Fibroblast of lung (primary cell): ENCODE data around the gene TRIP13. TPM values are rescaled to one million over a fixed set of nuclear protein-coding genes. Genes with fewer than 3 reads are reported as not detected.

Experiments used
- DNase-seq, 2 donors: peaks; one replicate each; pipeline versions ENCODE4 v3.0.0 to v3.0.0-alpha.2; 2010; ENCODE audit warnings: low read depth in 2 of 2
- H2AFZ ChIP-seq: 2 replicates; pipeline ENCODE4 v1.5.1; 2012; ENCODE audit warnings: low read length, control low read depth, inconsistent platforms
- H3K27ac ChIP-seq: 2 replicates; pipeline ENCODE4 v1.5.1; 2011; ENCODE audit warnings: low read length, control low read depth; ENCODE audit not compliant: insufficient read depth
- H3K27me3 ChIP-seq: 2 replicates; pipeline ENCODE4 v1.5.1; 2011; ENCODE audit warnings: mild to moderate bottlenecking, low read length; ENCODE audit not compliant: control insufficient read depth, insufficient read depth
- H3K36me3 ChIP-seq: 2 replicates; pipeline ENCODE4 v1.5.1; 2011; ENCODE audit warnings: low read length; ENCODE audit not compliant: control insufficient read depth, insufficient read depth
- H3K4me1 ChIP-seq: 2 replicates; pipeline ENCODE4 v1.5.1; 2011; ENCODE audit warnings: low read length; ENCODE audit not compliant: control insufficient read depth, insufficient read depth; ENCODE audit errors: extremely low read depth
- H3K4me2 ChIP-seq: 2 replicates; pipeline ENCODE4 v1.5.1; 2011; ENCODE audit warnings: low read length, control low read depth; ENCODE audit not compliant: insufficient read depth; ENCODE audit errors: extremely low read depth
- H3K4me3 ChIP-seq, 4 experiments: fragments of 200-600 bp in 1 of 4; sonication (generic) in 1 of 4; replicated peaks in 1 of 4; 2 replicates each; pipeline ENCODE4 v1.5.1; 2011 to 2016; ENCODE audit warnings: low read length in 4 of 4, low read depth in 3 of 4, mild to moderate bottlenecking in 3 of 4, control low read depth in 2 of 4, inconsistent platforms in 1 of 4, mixed read lengths in 1 of 4; ENCODE audit not compliant: insufficient read depth in 1 of 4; ENCODE audit errors: control extremely low read depth in 1 of 4
- H3K79me2 ChIP-seq: 2 replicates; pipeline ENCODE4 v1.5.1; 2012; ENCODE audit warnings: mild to moderate bottlenecking, low read length, inconsistent platforms; ENCODE audit not compliant: control insufficient read depth, insufficient read depth
- H3K9ac ChIP-seq: 2 replicates; pipeline ENCODE4 v1.5.1; 2011; ENCODE audit warnings: mild to moderate bottlenecking, low read length, control low read depth; ENCODE audit not compliant: insufficient read depth
- H3K9me3 ChIP-seq: 2 replicates; pipeline ENCODE4 v1.5.1; 2012; ENCODE audit warnings: low read depth, low read length; ENCODE audit not compliant: control insufficient read depth, insufficient read depth
- H4K20me1 ChIP-seq: 2 replicates; pipeline ENCODE4 v1.5.1; 2011; ENCODE audit warnings: low read length; ENCODE audit not compliant: control insufficient read depth, insufficient read depth; ENCODE audit errors: extremely low read depth
- CTCF ChIP-seq, 2 donors: IDR thresholded peaks in 1 of 2; conservative IDR thresholded peaks in 1 of 2; 1 replicate in 1 of 2; 2 replicates in 1 of 2; pipeline ENCODE4 v1.5.1; 2011 to 2012; ENCODE audit warnings: low read length in 2 of 2, control low read depth in 1 of 2, inconsistent platforms in 1 of 2, low read depth in 1 of 2, mild to moderate bottlenecking in 1 of 2
- EZH2 ChIP-seq: IDR thresholded peaks from 2 replicates; pipeline ENCODE4 v1.5.1; 2012; ENCODE audit warnings: low read length, control low read depth, mild to moderate bottlenecking; ENCODE audit errors: missing control alignments
- polyA plus RNA-seq, 2 donors: library from polyadenylated mRNA; depleted of rRNA in 1 of 2; stranded (reverse) in 1 of 2; unstranded in 1 of 2; fragments of >200 nt; gene quantifications; 2 replicates each; pipeline ENCODE4 v1.2.1, GENCODE V29; 2011 to 2012; ENCODE audit warnings: missing spikeins in 1 of 2
- total RNA-seq: library from RNA; depleted of rRNA; stranded (reverse); fragments of >200 nt; gene quantifications from 2 replicates; pipeline ENCODE4 v1.2.1, GENCODE V29; 2014

The TRIP13 gene
- total and polyA plus RNA-seq, 2 donors (not counting 1 experiment from before 2014, with no cell fraction given): 7.4 to 11.7 TPM

- Histone ChIP-seq H3K36me3 (no peaks in the 10 kb centered on the region), H3K27ac (no peak overlapping the region), H3K79me2 (no peaks in the 10 kb centered on the region), H3K4me1 (peaks cover 47% of the 10 kb centered on the region), H3K27me3 (peaks cover 8% of the 10 kb centered on the region), H3K9me3 (no peaks in the 10 kb centered on the region), H3K9ac (no peak overlapping the region), H3K4me2 (no peak overlapping the region), H3K4me3 (no peak overlapping the region), H4K20me1 (no peaks in the 10 kb centered on the region), H2AFZ (no peak overlapping the region)
- TF ChIP-seq EZH2: no peak
- TF ChIP-seq CTCF (conservative IDR thresholded peaks at IDR 0.05 in 1 of 2, IDR thresholded peaks at IDR 0.05 in 1 of 2; ENCODE audit: low read depth in 1 of 2, low read length in 2 of 2): no peak
- DNase-seq: no peak
These were observed 67.2 kb downstream of the TRIP13 start for GRCh38 chr5:959581-960531.

GRCh38 chr5:960551-960950, 67.9 kb downstream of the TRIP13 start:
- Histone ChIP-seq H3K36me3 (no peaks in the 10 kb centered on the region), H3K27me3 (peaks cover 8% of the 10 kb centered on the region), H3K4me1 (peaks cover 47% of the 10 kb centered on the region), H3K9me3 (no peaks in the 10 kb centered on the region), H3K27ac (no peak overlapping the region), H3K9ac (no peak overlapping the region), H4K20me1 (no peaks in the 10 kb centered on the region), H3K4me2 (no peak overlapping the region), H3K79me2 (no peaks in the 10 kb centered on the region), H2AFZ (no peak overlapping the region), H3K4me3 (no peak overlapping the region)
- TF ChIP-seq CTCF (conservative IDR thresholded peaks at IDR 0.05 in 1 of 2, IDR thresholded peaks at IDR 0.05 in 1 of 2; ENCODE audit: low read depth in 1 of 2, low read length in 2 of 2): no peak
- no peak for TF ChIP-seq EZH2
- DNase-seq: no peak

GRCh38 chr5:961002-961710, 68.5 kb downstream of the TRIP13 start:
- Histone ChIP-seq H3K79me2 (no peaks in the 10 kb centered on the region), H3K4me2 (no peak overlapping the region), H3K4me1 (peaks cover 42% of the 10 kb centered on the region), H3K9me3 (no peaks in the 10 kb centered on the region), H4K20me1 (no peaks in the 10 kb centered on the region), H3K27me3 (peaks cover 4% of the 10 kb centered on the region), H3K4me3 (no peak overlapping the region), H2AFZ (no peak overlapping the region), H3K27ac (no peak overlapping the region), H3K36me3 (no peaks in the 10 kb centered on the region), H3K9ac (no peak overlapping the region)
- no peak for DNase-seq
- TF ChIP-seq CTCF (conservative IDR thresholded peaks at IDR 0.05 in 1 of 2, IDR thresholded peaks at IDR 0.05 in 1 of 2; ENCODE audit: low read depth in 1 of 2, low read length in 2 of 2): no peak
- TF ChIP-seq EZH2: no peak
